Mesenchymal stem cell (in vitro differentiated cells and primary cell): ENCODE data around the gene WDR55.
"Not testable (repeated sequence)": the region's sequence is repeated elsewhere in the genome, so short reads cannot be mapped to it uniquely, and the experiment has no call there.

Source experiments
- DNase-seq: peaks from one replicate; pipeline ENCODE4 v3.0.0-alpha.2; 2013
- H2AFZ ChIP-seq: one replicate; pipeline ENCODE4 v1.6.1; 2013; ENCODE audit warnings: low read depth, mild to moderate bottlenecking, control low read depth, inconsistent platforms, low read length, moderate library complexity
- H2AK5ac ChIP-seq: 2 replicates; pipeline ENCODE4 v1.6.1; 2013; ENCODE audit warnings: low read length, moderate library complexity, mild to moderate bottlenecking, inconsistent platforms; ENCODE audit not compliant: severe bottlenecking
- H2BK120ac ChIP-seq: one replicate; pipeline ENCODE4 v1.6.1; 2013; ENCODE audit warnings: low read depth, mild to moderate bottlenecking, inconsistent platforms, low read length, moderate library complexity
- H2BK12ac ChIP-seq, 2 experiments: one replicate each; pipeline ENCODE4 v1.6.1; 2013; ENCODE audit warnings: inconsistent platforms in 2 of 2, low read length in 2 of 2, mild to moderate bottlenecking in 2 of 2, moderate library complexity in 2 of 2, control low read depth in 1 of 2
- H2BK15ac ChIP-seq: one replicate; pipeline ENCODE4 v1.6.1; 2013; ENCODE audit warnings: mild to moderate bottlenecking, low read depth, inconsistent platforms; ENCODE audit not compliant: poor library complexity, severe bottlenecking
- H2BK5ac ChIP-seq: 2 replicates; pipeline ENCODE4 v1.6.1; 2013; ENCODE audit warnings: low read depth, mild to moderate bottlenecking, low read length, control low read depth, inconsistent platforms; ENCODE audit not compliant: poor library complexity, severe bottlenecking
- H3K14ac ChIP-seq, 2 experiments: one replicate each; pipeline ENCODE4 v1.6.1; 2013; ENCODE audit warnings: inconsistent platforms in 2 of 2, low read length in 2 of 2, control low read depth in 1 of 2, mild to moderate bottlenecking in 1 of 2, moderate library complexity in 1 of 2
- H3K18ac ChIP-seq, 2 experiments: one replicate each; pipeline ENCODE4 v1.6.1; 2013; ENCODE audit warnings: inconsistent platforms in 2 of 2, low read length in 2 of 2, control low read depth in 1 of 2, low read depth in 1 of 2, mild to moderate bottlenecking in 1 of 2
- H3K23ac ChIP-seq, 2 experiments: one replicate each; pipeline ENCODE4 v1.6.1; 2013; ENCODE audit warnings: inconsistent platforms in 2 of 2, low read length in 2 of 2, mild to moderate bottlenecking in 2 of 2, moderate library complexity in 2 of 2, control low read depth in 1 of 2
- H3K27ac ChIP-seq: 2 replicates; pipeline ENCODE4 v1.5.1; 2013; ENCODE audit warnings: mild to moderate bottlenecking, moderate library complexity, low read length, control low read depth, inconsistent platforms; ENCODE audit not compliant: poor library complexity, severe bottlenecking
- H3K27me3 ChIP-seq, 2 experiments: 2 replicates each; pipeline versions ENCODE4 v1.6.1 to v1.7.0; 2013; ENCODE audit warnings: low read length in 2 of 2, mild to moderate bottlenecking in 2 of 2, moderate library complexity in 2 of 2, control low read depth in 1 of 2, inconsistent platforms in 1 of 2; ENCODE audit not compliant: control insufficient read depth in 1 of 2, insufficient read depth in 1 of 2
- H3K36me3 ChIP-seq, 2 experiments: 2 replicates each; pipeline versions ENCODE4 v1.6.1 to v1.7.0; 2013; ENCODE audit warnings: low read length in 2 of 2, control low read depth in 1 of 2, inconsistent platforms in 1 of 2, low read depth in 1 of 2, mild to moderate bottlenecking in 1 of 2; ENCODE audit not compliant: insufficient read depth in 2 of 2, control insufficient read depth in 1 of 2
- H3K4ac ChIP-seq, 2 experiments: one replicate each; pipeline ENCODE4 v1.6.1; 2013; ENCODE audit warnings: inconsistent platforms in 2 of 2, low read length in 2 of 2, mild to moderate bottlenecking in 2 of 2, moderate library complexity in 2 of 2, control low read depth in 1 of 2, low read depth in 1 of 2
- H3K4me1 ChIP-seq: 2 replicates; pipeline ENCODE4 v1.6.1; 2013; ENCODE audit warnings: low read depth, low read length, control low read depth; ENCODE audit not compliant: control insufficient read depth, insufficient read depth
- H3K4me2 ChIP-seq: 2 replicates; pipeline ENCODE4 v1.6.1; 2013; ENCODE audit warnings: low read length, mild to moderate bottlenecking, inconsistent platforms; ENCODE audit not compliant: poor library complexity, severe bottlenecking
- H3K4me3 ChIP-seq, 2 experiments: 2 replicates each; pipeline versions ENCODE4 v1.5.1 to v1.7.0; 2013; ENCODE audit warnings: low read length in 2 of 2, mild to moderate bottlenecking in 2 of 2, control low read depth in 1 of 2, low read depth in 1 of 2; ENCODE audit not compliant: insufficient read depth in 1 of 2
- H3K79me1 ChIP-seq: replicated peaks from 2 replicates; pipeline ENCODE4 v1.6.1; 2013; ENCODE audit warnings: mild to moderate bottlenecking, control low read depth, low read length, inconsistent platforms; ENCODE audit not compliant: poor library complexity, severe bottlenecking
- H3K9ac ChIP-seq: 2 replicates; pipeline ENCODE4 v1.7.0; 2013; ENCODE audit warnings: mild to moderate bottlenecking, low read length, moderate library complexity
- H3K9me3 ChIP-seq: 2 replicates; pipeline ENCODE4 v1.7.0; 2013; ENCODE audit warnings: mild to moderate bottlenecking, low read length; ENCODE audit not compliant: control insufficient read depth
- H4K8ac ChIP-seq: one replicate; pipeline ENCODE4 v1.6.1; 2013; ENCODE audit warnings: inconsistent platforms, mild to moderate bottlenecking, low read length, moderate library complexity
- H4K91ac ChIP-seq: one replicate; pipeline ENCODE4 v1.6.1; 2013; ENCODE audit warnings: mild to moderate bottlenecking, low read length, inconsistent platforms
- WGBS: methylation state at CpG from one replicate; pipeline ENCODE4 v1.1.7; 2013; ENCODE audit warnings: mixed read lengths; 5-methylcytosine and 5-hydroxymethylcytosine counted together

The WDR55 gene

DNA sequence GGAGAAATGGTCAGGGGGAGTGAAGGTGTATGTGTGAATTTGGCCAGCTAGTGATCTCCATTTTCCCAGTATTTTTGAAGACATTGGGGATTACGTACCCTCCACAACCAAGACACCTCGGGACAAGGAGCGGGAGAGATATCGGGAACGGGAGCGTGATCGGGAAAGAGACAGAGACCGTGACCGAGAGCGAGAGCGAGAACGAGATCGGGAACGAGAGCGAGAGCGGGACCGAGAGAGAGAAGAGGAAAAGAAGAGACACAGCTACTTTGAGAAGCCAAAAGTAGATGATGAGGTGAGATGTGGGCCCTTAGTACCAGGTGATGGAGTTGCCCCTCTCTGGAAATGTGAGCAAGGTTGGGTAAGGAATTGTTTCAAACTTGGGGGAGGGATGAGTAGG lies 5.8 kb upstream of the WDR55 start:
- Histone ChIP-seq H3K36me3 (peaks cover 66 to 94% of the 10 kb centered on the region in 2 experiments), H3K4me1 (peaks cover under 1% of the 10 kb centered on the region), H2BK12ac (no peak overlapping the region), H3K27ac (no peak overlapping the region), H3K18ac (no peak overlapping the region), H2BK120ac (no peak overlapping the region), H4K91ac (no peak overlapping the region), H3K4ac (no peak overlapping the region), H3K79me1 (peaks cover 22% of the 10 kb centered on the region), H2BK5ac (no peak overlapping the region), H3K4me3 (no peak overlapping the region), H2AFZ (no peak overlapping the region), H3K9me3 (no peaks in the 10 kb centered on the region), H3K9ac (no peak overlapping the region), H3K4me2 (no peak overlapping the region), H3K27me3 (no peaks in the 10 kb centered on the region), H3K14ac (no peak overlapping the region), H4K8ac (no peak overlapping the region), H2AK5ac (no peak overlapping the region), H3K23ac (no peak overlapping the region), H2BK15ac (no peak overlapping the region)
- 98% methylated on average over 17 of the region's 17 CpGs for WGBS
- no peak for DNase-seq

DNA sequence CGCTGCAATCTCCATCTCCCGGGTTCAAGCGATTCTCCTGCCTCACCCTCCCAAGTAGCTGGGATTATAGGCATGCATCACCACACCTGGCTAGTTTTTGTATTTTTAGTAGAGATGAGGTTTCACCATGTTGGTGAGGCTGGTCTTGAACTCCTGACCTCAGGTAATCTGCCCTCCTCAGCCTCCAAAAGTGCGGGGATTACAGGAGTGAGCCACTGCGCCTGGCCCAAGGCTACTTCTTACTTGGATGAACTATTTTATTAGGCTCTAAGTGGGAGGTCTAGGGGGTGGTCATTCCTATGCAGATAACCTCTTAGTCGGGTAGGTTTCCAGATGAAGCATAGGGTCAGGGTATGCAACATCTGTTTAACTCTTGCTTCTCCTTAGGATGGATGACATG lies 4.3 kb upstream of the WDR55 start:
- not testable (repeated sequence) for H3K23ac ChIP-seq, H3K4me3 ChIP-seq, H3K27me3 ChIP-seq, H4K91ac ChIP-seq, H2BK120ac ChIP-seq, H2BK15ac ChIP-seq, H3K9ac ChIP-seq, H2BK12ac ChIP-seq, H3K14ac ChIP-seq, H3K18ac ChIP-seq, DNase-seq, H3K9me3 ChIP-seq, H2AFZ ChIP-seq, H4K8ac ChIP-seq, H3K4ac ChIP-seq, H3K4me2 ChIP-seq, H3K27ac ChIP-seq, H3K4me1 ChIP-seq, H2BK5ac ChIP-seq, H2AK5ac ChIP-seq
- 95% methylated on average over 3 of the region's 6 CpGs for WGBS
- H3K79me1 ChIP-seq, result peaks cover 20% of the 10 kb centered on the region
- peaks cover 59 to 79% of the 10 kb centered on the region in 2 experiments for H3K36me3 ChIP-seq

DNA sequence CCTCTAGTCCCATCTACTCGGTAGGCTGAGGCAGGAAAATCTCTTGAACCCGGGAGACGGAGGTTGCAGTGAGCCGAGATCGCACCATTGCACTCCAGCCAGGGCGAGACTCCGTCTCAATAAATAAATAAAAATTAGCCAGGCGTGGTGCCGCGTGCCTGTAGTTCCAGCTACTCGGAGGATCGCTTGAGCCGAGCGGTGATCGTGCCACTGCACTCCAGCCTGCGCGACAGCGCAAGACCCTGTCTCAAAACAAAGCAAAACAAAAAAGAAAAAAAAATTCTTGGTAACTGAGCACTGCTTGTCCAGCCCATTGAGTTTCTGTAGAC lies 710 bp upstream of the WDR55 start:
- H3K4ac ChIP-seq, result peak overlapping the region in 1 of 2 experiments; percentile 94
- no peak overlapping the region for H2BK15ac ChIP-seq
- H3K18ac ChIP-seq, result peak overlapping the region; percentile 67 to 80
- no peak overlapping the region for H3K23ac ChIP-seq
- peak overlapping the region; percentile 53 for H2BK5ac ChIP-seq
- no peak for DNase-seq
- H3K36me3 ChIP-seq, result peaks cover 43 to 72% of the 10 kb centered on the region in 2 experiments
- 62% methylated on average over 18 of the region's 18 CpGs for WGBS
- no peak overlapping the region for H2AK5ac ChIP-seq
- H3K4me1 ChIP-seq, result peaks cover 9% of the 10 kb centered on the region
- no peak overlapping the region for H4K91ac ChIP-seq
- no peak overlapping the region for H3K14ac ChIP-seq
- peak overlapping the region; percentile 69 for H3K4me2 ChIP-seq
- no peaks in the 10 kb centered on the region for H3K9me3 ChIP-seq
- H3K4me3 ChIP-seq, result peak overlapping the region; percentile 85 to 88
- H3K27ac ChIP-seq, result peak overlapping the region; percentile 87
- peak overlapping the region; percentile 78 for H4K8ac ChIP-seq
- H3K9ac ChIP-seq, result peak overlapping the region; percentile 91
- H3K27me3 ChIP-seq, result no peaks in the 10 kb centered on the region
- no peak overlapping the region for H2BK120ac ChIP-seq
- H3K79me1 ChIP-seq, result peaks cover 17% of the 10 kb centered on the region
- peak overlapping the region; percentile 66 for H2AFZ ChIP-seq
- no peak overlapping the region for H2BK12ac ChIP-seq

- not testable (repeated sequence) for H3K4ac ChIP-seq, H3K23ac ChIP-seq, H3K4me1 ChIP-seq, H2AK5ac ChIP-seq, DNase-seq, H4K91ac ChIP-seq, H3K4me3 ChIP-seq, H3K18ac ChIP-seq, H4K8ac ChIP-seq, H3K9ac ChIP-seq, H2BK5ac ChIP-seq, H3K9me3 ChIP-seq, H3K14ac ChIP-seq, H3K4me2 ChIP-seq, H2BK120ac ChIP-seq, H2BK12ac ChIP-seq, H3K27ac ChIP-seq, H2AFZ ChIP-seq, H3K27me3 ChIP-seq, H2BK15ac ChIP-seq
- Histone ChIP-seq H3K79me1 (peaks cover 27% of the 10 kb centered on the region), H3K36me3 (peaks cover 69 to 85% of the 10 kb centered on the region in 2 experiments)
- no CpG with 5 or more reads among the region's 4 CpGs for WGBS
These were observed 6.3 kb downstream of the WDR55 start for GRCh38 chr5:140671035-140671434.
